ES-I3 (cell line): ENCODE measurements around the gene RTP2.
"Not testable (repeated sequence)": the region's sequence is repeated elsewhere in the genome, so short reads cannot be mapped to it uniquely, and the experiment has no call there.

ENCODE experiments used
- H3K36me3 ChIP-seq: 2 replicates; pipeline ENCODE4 v1.6.1; 2013; ENCODE audit warnings: mild to moderate bottlenecking, low read length, control low read depth, moderate library complexity; ENCODE audit not compliant: insufficient read depth
- H3K4me1 ChIP-seq: 2 replicates; pipeline ENCODE4 v1.6.1; 2013; ENCODE audit warnings: mild to moderate bottlenecking, control low read depth, low read length; ENCODE audit not compliant: insufficient read depth
- H3K9ac ChIP-seq: 2 replicates; pipeline ENCODE4 v1.6.1; 2013; ENCODE audit warnings: low read depth, mild to moderate bottlenecking, low read length, moderate library complexity
- H3K9me3 ChIP-seq: 2 replicates; pipeline ENCODE4 v1.6.1; 2013; ENCODE audit warnings: mild to moderate bottlenecking, low read length, moderate library complexity; ENCODE audit not compliant: control insufficient read depth, insufficient read depth

The RTP2 gene

DNA sequence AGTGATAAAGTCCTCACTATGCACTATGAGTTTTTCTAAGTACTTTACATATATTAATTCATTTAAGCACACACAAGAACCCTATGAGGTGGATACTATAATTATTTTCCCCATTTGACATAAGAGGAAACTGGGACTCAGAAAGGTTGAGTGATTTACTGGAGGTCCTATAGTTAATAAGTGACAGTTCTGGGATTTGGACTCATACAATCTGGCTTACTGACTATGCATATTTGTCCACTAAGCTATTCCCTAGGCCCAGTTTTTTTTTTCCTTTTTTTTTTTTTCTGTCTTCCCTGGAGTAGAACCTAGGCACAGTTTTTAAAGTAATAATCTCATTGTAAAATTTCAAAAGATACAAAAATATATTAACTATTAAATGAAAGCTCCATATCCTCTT is 6.3 kb upstream of the RTP2 start:
- H3K9me3 ChIP-seq = no peaks in the 10 kb centered on the region
- no peaks in the 10 kb centered on the region for H3K36me3 ChIP-seq
- no peak overlapping the region for H3K9ac ChIP-seq
- H3K4me1 ChIP-seq = no peaks in the 10 kb centered on the region

DNA sequence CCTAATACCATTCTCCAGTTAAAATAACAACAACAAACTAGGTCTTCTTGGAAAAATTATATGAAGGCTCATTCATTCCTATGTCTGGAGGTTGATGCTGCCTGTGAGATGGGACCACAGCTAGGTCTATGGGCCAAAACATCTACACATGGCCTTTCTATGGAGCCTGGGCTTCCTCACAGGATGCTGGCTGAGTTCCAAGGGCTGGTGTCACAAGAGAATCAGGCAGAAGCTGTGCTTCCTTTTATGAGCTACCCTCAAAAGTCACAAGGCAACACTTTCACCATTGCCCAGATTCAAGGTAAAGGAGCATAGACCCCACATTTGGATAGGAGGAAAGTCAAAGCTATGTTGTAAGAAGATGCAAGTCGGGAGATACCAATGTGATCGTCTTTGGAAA is 4.6 kb upstream of the RTP2 start:
- Histone ChIP-seq H3K9ac (no peak overlapping the region), H3K9me3 (no peaks in the 10 kb centered on the region), H3K36me3 (no peaks in the 10 kb centered on the region), H3K4me1 (no peaks in the 10 kb centered on the region)

DNA sequence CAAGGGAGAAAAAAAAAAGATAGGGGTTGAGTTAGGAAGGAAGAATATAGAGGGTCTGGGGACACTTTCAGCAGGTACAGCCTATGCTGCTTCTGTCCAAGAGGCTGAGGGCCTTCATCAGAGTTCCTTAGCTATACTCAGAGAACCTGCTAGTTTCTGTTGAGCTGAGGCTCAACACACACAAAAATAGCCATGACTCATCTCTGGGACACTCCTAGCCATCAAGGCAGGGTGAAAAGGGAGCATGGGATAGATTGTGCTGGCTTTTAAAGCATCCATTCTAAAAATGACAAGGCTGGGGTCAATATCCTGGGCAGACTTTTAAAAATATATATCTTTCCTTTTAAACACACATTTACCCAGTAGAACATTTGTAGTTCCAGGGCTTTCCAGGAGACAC is 2.8 kb upstream of the RTP2 start:
- H3K9ac ChIP-seq = no peak overlapping the region
- H3K9me3 ChIP-seq = no peaks in the 10 kb centered on the region
- H3K36me3 ChIP-seq = no peaks in the 10 kb centered on the region
- H3K4me1 ChIP-seq = no peaks in the 10 kb centered on the region

DNA sequence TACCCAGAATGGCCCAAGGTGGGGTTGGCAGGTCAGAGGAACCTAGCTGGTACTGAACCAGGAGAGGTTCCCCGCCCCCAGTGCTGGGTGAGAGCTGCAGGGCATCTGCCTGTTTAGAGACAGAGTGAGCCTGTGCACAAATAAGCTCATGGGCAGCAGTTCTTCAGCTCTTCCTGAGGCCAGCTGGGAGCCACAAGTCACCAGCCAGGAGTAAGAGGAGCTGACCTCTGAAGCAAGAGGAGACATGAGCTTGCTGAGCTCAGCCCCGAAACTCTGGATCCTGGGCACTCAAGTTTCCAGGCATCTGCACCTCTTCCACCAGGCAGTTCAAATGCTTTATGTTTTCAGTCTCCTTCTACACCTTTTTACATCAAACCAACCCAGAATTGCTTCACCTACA is 2.1 kb downstream of the RTP2 start:
- H3K4me1 ChIP-seq = no peaks in the 10 kb centered on the region
- H3K9me3 ChIP-seq = no peaks in the 10 kb centered on the region
- no peaks in the 10 kb centered on the region for H3K36me3 ChIP-seq
- no peak overlapping the region for H3K9ac ChIP-seq

DNA sequence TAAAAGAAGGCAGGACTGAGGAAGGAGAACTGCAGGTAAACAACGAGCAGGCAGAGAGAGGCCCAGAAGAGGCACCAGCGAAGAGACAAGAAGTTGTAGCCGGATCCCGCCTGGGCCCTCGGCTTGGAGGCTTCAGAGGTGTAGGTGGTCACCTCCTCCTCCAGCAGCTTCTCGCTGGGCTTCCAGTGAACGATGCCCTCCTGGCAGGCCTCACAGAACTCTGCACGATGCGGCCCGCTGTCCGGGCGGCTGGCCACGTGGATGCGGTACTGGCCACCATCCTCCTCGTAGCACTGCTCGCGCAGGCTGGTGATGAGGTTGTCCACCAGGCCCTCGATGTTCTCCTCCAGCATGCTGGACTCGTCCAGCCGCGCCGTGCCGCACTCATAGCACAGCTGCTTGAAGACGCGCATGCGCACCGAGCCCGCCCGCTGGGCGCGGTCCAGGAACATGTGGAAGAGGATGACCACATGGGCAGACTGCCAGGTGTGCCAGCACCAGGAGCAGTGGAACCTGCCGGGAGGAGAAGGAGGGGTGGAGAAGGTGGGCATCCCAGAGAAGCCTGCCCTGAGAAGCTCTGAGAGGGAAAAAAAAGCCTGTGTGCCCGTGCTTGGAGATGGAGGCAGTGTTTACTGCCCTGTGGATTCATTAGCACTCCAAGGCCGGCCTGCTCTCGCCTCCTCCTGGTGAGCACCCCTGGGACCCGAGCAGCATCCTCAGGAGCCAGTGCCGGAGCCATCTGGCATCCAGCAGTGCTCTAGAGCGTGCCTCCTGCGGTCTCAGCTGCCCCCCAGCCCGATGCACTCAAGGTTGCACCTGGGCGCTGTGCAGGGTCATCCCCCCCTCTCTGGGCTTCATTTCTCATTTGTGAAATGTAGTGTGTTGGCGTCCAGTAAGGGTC is 3.6 kb downstream of the RTP2 start:
- Histone ChIP-seq H3K9me3 (no peaks in the 10 kb centered on the region), H3K4me1 (no peaks in the 10 kb centered on the region), H3K9ac (no peak overlapping the region), H3K36me3 (no peaks in the 10 kb centered on the region)

DNA sequence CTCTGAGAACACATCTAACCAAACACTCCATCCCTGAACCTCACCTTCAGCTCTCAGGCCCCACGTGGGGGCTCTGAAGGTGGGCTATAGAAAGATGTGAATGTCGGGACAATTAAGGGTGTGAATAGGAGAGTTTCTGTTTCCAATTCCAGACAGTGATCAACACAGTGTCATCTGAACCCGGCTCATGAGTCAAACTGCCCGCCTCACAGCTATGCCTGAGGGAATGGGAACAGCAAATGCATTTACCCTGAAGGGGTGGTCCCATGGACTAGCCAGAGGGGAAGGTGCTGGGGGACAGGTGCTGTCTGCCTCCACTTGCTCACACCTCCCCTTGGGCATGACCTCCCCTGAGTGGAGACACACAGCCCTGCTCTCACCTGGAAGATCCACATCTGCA is 6.3 kb downstream of the RTP2 start:
- H3K4me1 ChIP-seq = no peaks in the 10 kb centered on the region

DNA sequence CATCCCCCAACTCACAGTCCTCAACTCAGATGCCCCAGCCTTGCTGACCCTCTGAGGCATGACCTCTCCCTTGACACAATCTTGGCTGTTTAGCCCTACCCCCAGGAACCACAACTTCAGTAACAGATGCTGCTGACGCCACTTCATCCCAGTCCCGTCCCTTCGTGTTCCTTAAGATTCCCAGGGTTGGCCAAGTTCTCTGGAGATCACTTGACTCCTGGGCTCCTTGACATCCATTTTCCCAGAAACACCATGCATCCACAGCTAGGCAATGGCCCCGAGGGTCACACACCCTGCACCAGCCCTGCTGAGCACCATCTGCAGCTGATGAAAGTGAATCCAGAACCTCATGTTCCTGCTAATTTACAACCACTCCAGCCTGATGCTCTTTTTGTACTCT is 6.9 kb downstream of the RTP2 start:
- no peaks in the 10 kb centered on the region for H3K36me3 ChIP-seq
- no peaks in the 10 kb centered on the region for H3K9me3 ChIP-seq
- no peaks in the 10 kb centered on the region for H3K4me1 ChIP-seq
- no peak overlapping the region for H3K9ac ChIP-seq

More for the DNA sequence above, 6.3 kb downstream of the RTP2 start:
- Histone ChIP-seq H3K36me3 (no peaks in the 10 kb centered on the region), H3K9me3 (no peaks in the 10 kb centered on the region), H3K9ac (no peak overlapping the region)

DNA sequence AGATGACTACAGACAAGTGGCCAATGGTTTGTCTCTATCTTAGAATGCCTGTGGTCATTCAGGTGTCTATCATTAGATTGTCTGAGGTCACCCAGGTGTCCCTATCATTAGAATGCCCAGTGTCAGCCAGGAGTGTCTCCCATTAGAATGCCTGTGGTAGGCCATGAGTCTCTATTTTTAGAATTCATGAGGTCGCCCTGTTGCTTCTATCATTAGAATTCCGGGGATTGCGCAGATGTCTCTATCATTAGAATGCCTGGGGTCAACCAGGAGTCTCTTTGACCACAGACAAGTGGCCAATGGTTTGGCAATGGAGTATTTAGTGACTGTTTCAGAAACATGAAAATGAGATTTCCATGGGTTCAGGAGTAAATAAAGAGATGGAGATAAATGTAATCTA is 7.6 kb downstream of the RTP2 start:
- Histone ChIP-seq H3K9me3 (no peaks in the 10 kb centered on the region), H3K9ac (no peak overlapping the region), H3K4me1 (no peaks in the 10 kb centered on the region), H3K36me3 (no peaks in the 10 kb centered on the region)

DNA sequence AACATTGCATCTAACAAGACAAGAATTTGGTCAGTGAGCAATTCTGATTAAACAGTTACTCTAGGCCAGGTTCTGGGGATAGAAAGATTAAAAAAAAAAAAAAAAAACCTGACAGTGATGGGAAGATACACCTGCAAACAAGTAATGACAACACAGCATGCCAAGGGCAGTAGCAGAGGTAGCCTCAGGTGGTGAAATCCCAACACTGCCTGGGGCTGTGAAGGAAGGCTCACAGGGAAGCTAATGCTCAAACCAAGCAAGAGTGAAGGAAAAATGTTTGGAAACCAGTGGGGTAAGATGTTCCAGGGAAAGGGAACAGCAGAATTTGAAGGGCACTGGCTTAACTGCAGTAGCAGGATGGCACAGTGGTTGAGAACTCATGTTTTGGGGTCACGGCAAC is 8.9 kb downstream of the RTP2 start:
- Histone ChIP-seq H3K4me1 (no peaks in the 10 kb centered on the region), H3K9me3 (no peaks in the 10 kb centered on the region), H3K9ac (no peak overlapping the region), H3K36me3 (no peaks in the 10 kb centered on the region)

DNA sequence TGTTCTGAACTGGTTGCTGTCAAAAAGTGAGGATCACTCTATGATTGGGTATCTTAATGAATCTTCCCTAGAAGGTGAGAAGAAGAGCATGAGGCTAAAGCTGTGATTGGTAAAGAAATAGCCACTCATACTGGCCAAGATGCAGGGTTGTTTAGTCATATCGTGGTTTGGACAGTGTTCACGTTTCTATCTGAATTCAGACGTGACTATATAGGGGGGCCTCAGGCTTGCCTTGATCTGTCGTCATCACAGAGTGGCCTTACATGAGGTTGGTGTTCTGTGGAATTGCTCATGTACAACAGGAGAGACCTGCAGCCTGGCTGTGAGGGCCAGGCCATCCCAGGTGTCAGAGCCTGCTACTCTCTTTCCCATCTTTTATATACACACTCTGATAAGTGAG is 12.4 kb downstream of the RTP2 start:
- Histone ChIP-seq H3K9ac (no peak overlapping the region), H3K9me3 (peaks cover 2% of the 10 kb centered on the region; the same call in 1 of the 2 replicates), H3K4me1 (no peaks in the 10 kb centered on the region), H3K36me3 (no peaks in the 10 kb centered on the region)

DNA sequence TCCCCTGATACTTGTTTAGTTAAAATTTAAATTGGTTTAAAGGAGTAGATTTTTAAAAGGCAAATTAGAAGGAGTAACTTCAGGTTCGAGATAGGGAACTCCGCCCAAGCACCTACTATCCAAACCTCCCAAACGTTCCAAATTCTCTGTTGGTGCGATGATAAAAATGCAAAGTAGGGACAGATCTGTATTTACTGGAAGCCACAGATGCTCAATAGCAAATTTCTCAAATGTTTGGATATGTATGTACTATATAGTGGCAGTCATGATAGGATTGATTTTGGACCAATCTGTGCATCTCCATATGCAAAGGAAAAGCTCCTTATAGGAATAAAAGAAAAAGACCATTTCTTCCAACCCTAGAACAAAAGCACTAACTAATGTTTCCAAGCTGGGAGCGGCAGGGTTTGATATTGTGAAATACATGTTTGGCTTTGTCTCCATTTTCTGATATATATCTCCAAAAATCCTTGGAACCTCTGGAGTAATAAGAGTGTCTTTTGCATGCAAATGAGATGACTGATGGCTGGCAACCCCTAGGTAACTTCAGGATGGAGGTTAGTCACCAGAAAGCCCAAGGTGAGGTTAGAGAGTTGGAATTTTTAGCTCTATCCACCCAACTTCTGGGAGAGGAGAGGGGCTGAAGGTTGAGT is 15.6 kb downstream of the RTP2 start:
- Histone ChIP-seq H3K9ac (no peak overlapping the region), H3K9me3 (peaks cover 2% of the 10 kb centered on the region; the same call in 1 of the 2 replicates), H3K36me3 (no peaks in the 10 kb centered on the region), H3K4me1 (no peaks in the 10 kb centered on the region)

DNA sequence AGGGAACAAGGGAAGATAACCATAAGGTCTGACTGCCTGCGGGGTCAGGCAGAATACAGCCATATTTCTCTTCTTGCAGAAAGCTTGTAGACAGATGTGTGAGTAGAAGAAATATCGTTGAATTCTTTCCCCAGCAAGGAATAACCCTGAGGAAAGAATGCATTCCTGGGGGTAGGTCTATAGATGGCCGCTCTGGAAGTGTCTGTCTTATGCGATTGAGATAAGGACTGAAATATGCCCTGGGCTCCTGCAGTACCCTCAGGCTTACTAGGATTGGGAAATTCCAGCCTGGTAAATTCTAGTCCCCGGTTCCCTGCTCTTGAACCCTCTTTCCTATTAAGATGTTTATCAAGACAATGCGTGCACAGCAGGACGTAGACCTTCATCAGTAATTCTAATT is 16.4 kb downstream of the RTP2 start:
- H3K4me1 ChIP-seq = no peaks in the 10 kb centered on the region
- peaks cover 2% of the 10 kb centered on the region; the same call in 1 of the 2 replicates for H3K9me3 ChIP-seq
- H3K36me3 ChIP-seq = no peaks in the 10 kb centered on the region
- no peak overlapping the region for H3K9ac ChIP-seq

DNA sequence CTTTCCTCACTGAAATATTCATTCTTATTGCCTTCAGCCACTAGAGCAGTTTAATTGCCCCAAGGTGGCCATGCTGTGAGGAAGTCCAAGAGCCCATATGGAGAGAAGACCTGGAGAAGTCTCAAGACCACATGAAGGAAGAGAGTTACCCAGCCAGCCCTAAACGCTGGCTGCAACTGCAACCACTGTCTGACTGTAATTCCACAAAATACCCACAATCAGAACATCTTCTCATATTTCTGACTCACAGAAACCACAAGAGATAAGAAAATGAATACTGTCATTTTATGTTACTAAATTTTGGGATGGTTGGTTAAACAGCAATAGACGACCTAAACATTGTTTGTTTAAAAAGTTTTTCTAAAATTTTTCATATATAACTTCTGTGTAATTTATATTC is 17.5 kb downstream of the RTP2 start:
- no peaks in the 10 kb centered on the region for H3K36me3 ChIP-seq
- H3K4me1 ChIP-seq = no peaks in the 10 kb centered on the region
- no peak overlapping the region for H3K9ac ChIP-seq
- peaks cover 2% of the 10 kb centered on the region; the same call in 1 of the 2 replicates for H3K9me3 ChIP-seq

DNA sequence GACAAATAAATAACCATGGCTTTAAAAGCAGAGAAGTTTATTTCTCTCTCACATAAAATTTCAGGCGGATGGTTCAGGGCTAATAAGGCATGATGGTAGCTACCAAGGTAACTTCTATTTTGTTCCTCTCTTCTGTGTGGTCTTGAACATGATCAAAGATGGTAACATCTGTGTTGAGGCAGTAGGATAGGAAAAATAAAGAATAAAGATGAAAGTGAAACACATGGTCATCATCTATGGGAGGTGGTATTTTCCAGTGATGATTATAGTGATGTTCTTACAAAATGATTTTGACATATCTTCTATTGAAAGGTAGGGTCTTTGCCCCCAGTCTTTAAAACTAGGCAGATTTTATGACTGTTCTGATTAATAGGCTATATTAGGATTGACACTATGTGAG is 17.9 kb downstream of the RTP2 start:
- peaks cover 2% of the 10 kb centered on the region; the same call in 1 of the 2 replicates for H3K9me3 ChIP-seq
- H3K4me1 ChIP-seq = peaks cover under 1% of the 10 kb centered on the region
- no peaks in the 10 kb centered on the region for H3K36me3 ChIP-seq
- H3K9ac ChIP-seq = no peak overlapping the region

DNA sequence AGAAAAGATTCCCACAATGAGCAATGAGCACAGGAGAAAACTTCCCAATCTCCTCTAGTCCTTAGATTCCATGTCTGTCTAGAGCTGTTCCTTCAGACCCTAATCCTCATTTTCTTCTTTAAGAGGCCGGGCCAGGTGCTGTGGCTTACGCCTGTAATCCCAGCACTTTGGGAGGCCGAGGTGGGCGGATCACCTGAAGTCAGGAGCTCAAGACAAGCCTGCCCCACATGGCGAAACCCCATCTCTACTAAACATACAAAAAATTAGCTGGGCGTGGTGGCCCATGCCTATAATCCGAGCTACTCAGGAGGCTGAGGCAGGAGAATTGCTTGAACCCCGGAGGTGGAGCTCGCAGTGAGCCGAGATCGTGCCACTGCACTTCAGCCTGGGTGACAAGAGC is 20.6 kb downstream of the RTP2 start:
- not testable (repeated sequence) for H3K4me1 ChIP-seq, H3K36me3 ChIP-seq, H3K9ac ChIP-seq, H3K9me3 ChIP-seq
